Activated naive CD8-positive, alpha-beta T cell treated with anti-CD3 and anti-CD28 coated beads, Interleukin-2, amount 10 ng/mL, durations not matched to agents 7 days and 5 days (primary cell): ENCODE measurements around the gene ELAVL3. TPM values are rescaled to one million over a fixed set of nuclear protein-coding genes. Genes with fewer than 3 reads are reported as not detected.

Experiments
- ATAC-seq: fragments of 150-1000 bp; cut with Tn5 transposase; one replicate; pipeline ENCODE4 v1.10.0; 2021; ENCODE audit warnings: low read depth, moderate library complexity
- POLR2A ChIA-PET: fragments of 350-600 bp; sonication (Branson Sonifier 250); formaldehyde crosslinking; loops from one replicate; lab custom pipeline; 2021; ENCODE audit warnings: antibody characterized with exemption; lab: Charles Lee
- DNase-seq: peaks from one replicate; pipeline ENCODE4 v3.0.0; 2021
- H3K27ac Mint-ChIP-seq: one replicate; pipeline ENCODE4 v1.8.0; 2022; ENCODE audit warnings: mild to moderate bottlenecking, mixed read lengths
- H3K27me3 Mint-ChIP-seq: one replicate; pipeline ENCODE4 v1.8.0; 2022; ENCODE audit warnings: mild to moderate bottlenecking, moderate library complexity, mixed read lengths
- H3K36me3 Mint-ChIP-seq: one replicate; pipeline ENCODE4 v1.8.0; 2021; ENCODE audit warnings: mild to moderate bottlenecking, mixed read lengths
- H3K4me1 Mint-ChIP-seq: one replicate; pipeline ENCODE4 v1.8.0; 2021; ENCODE audit warnings: mixed read lengths
- H3K4me3 Mint-ChIP-seq: one replicate; pipeline ENCODE4 v1.8.0; 2022; ENCODE audit warnings: mild to moderate bottlenecking, moderate library complexity, mixed read lengths
- H3K9me3 Mint-ChIP-seq: one replicate; pipeline ENCODE4 v1.8.0; 2021; ENCODE audit warnings: mixed read lengths
- total RNA-seq, 2 experiments: library from RNA; stranded (reverse); gene quantifications; one replicate each; pipeline ENCODE4 v1.2.3, GENCODE V29; 2021

Gene ELAVL3
- total RNA-seq, result not detected

DNA sequence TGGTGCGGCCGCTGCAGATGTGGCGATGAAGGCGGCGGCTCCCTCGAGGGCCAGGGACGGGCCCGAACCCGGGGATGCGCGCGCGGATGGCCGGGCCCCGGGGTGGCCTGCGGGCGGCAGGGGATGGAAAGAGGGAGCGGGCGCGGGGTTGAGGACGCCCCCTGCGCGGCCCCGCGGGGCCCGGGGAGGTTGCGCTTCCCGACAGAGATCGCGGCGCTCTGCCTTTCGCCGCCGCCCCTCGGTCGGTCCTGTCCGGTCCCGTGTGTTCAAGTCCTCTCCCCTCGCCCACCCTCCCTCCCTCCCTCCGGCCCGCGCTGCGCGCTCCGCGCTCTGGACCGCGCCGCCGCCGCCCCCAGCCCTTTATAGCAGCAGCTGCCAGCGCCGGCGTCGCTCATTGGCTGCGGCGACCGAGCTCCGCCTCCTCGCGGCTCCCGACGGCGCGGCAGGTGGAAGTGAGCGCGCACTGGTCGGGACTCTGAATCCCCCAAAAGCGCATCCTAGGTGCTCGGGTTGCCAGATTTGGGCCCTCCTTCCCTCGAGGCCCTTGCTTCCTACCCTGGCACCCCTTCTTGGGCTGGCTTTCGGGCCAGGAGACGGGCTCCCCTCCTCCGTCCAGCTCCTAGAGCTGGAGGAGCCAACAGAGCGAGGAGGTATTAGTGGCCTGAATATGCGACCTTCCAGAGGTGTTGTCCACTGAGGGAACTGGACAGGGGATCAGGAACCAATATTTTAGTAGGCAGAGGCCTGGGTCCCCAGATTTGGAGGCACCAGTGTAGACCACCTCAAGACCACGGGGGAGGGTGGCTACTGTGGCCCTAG lies at the start of gene ELAVL3:
Gene ELAVL3 (minus strand): TSS at position 332 of the 819 bp plus-strand sequence. CDS start 438 bp downstream, outside the sequence.
- peak within 1 kb of the TSS; percentile 74 for H3K4me3 Mint-ChIP-seq
- peaks cover 35% of the 10 kb centered on the region for H3K27me3 Mint-ChIP-seq
- no peak within 1 kb of the TSS for H3K27ac Mint-ChIP-seq
- peaks cover 13% of the 10 kb centered on the region for H3K4me1 Mint-ChIP-seq
- peaks cover 2% of the 10 kb centered on the region for H3K36me3 Mint-ChIP-seq
- POLR2A ChIA-PET, result interaction anchor here (0.5 to 0.6 kb wide), 3 partner anchors 179 to 551 kb away, joined by 3 to 6 read pairs (median 3); no protein-coding TSS in a partner anchor
- no peaks in the 10 kb centered on the region for H3K9me3 Mint-ChIP-seq
- DNase-seq (no peak), ATAC-seq (no peak)

DNA sequence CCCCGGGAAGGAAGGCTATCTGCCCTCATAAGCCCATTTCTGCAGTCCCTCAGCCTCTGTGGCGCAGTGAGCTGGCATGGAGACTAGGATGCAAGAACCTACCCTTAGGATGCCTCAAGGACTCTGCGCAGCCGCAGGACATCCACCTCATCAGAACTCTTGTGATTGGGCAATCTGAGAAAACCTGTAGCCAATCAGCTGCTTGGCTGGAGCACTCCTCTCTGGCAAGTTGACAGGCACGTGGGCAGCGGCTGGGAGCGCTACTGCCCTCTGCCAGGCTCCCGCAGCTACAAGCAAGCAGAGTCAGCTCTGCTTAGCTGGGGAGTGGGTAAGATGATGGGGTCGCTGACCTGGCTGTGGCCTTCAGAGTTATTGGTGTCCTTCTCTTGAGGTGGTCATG lies 49.6 kb upstream of the ELAVL3 start:
- H3K27ac Mint-ChIP-seq, result no peak overlapping the region
- H3K36me3 Mint-ChIP-seq, result no peaks in the 10 kb centered on the region
- no peak for DNase-seq
- ATAC-seq, result no peak
- no peak overlapping the region for H3K4me3 Mint-ChIP-seq
- peaks cover 13% of the 10 kb centered on the region for H3K4me1 Mint-ChIP-seq
- H3K27me3 Mint-ChIP-seq, result peaks cover 7% of the 10 kb centered on the region
- POLR2A ChIA-PET, result no interaction called here
- no peaks in the 10 kb centered on the region for H3K9me3 Mint-ChIP-seq

DNA sequence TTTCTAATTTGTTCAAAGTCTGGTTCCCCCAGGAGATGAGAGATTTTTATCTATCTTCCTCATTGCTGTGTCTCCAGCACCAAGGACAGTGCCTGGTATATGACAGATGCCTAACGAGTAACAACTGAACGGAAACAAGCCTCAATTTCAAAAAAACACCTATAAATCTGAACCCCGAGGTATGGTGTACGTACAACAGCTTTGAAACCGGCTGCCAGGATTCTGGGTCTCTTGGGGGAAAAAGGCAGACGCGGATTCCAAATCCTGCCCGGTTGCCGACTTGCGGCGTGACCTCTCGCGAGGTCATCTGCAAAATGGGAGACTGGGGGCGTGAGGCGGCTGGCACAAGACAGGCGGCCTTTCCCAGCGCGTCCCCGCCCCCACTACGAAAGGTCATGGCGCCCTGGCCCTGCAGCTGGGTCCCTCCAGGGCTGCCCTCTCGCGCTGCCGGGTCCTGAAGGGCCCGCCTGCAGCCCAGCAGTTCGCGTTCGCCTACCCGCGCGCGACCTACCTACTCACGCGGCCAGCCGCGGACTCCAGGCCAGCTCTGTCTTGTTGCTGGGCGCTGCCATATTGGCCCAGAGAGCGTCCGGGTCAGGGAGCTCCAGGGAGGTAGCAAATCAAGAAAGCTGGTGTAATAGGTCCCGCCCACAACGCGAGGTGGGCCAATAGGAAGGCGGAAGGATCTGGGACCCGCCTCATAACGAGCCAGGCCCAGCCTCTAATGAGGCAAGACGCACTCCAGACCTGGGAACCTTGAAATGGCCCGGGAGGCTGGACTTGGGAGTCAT lies 47.9 kb upstream of the ELAVL3 start, which contains the start of gene ECSIT:
Gene ECSIT (minus strand): TSS at position 584 of the 791 bp plus-strand sequence. CDS start 9,964 bp downstream, outside the sequence.
- Mint-ChIP-seq H3K36me3 (no peaks in the 10 kb centered on the region), H3K27ac (peak within 1 kb of the TSS; percentile 84), H3K4me1 (peaks cover 10% of the 10 kb centered on the region), H3K9me3 (no peaks in the 10 kb centered on the region), H3K27me3 (no peaks in the 10 kb centered on the region), H3K4me3 (peak within 1 kb of the TSS; percentile 92)
- DNase-seq, result peak; percentile 89
- peak; percentile 98 for ATAC-seq
- POLR2A ChIA-PET, result interaction anchor here (0.6 to 1.8 kb wide), 2 partner anchors 23 to 1084 kb away, joined by 4 to 6 read pairs; partner anchors contain the start of gene ZNF653

DNA sequence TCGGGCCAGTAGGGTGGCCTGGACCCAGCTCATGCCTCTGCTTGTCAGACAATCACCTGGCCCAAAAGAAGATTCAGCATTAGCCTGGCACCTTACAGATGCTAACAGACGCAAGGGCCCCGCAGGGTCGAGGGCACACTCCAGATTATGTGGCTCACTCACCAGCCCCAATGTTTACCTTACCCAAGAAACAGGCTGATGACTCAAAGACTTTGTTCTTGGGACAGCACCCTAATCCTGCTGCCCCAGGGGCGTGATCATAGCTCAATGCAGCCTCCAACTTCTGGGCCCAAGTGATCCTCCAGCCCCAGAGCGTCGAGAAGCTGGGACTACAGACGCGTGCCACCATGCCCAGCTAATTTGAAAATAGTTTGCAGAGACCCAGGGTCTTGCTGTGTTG lies 38.3 kb upstream of the ELAVL3 start:
- Mint-ChIP-seq H3K4me3 (no peak overlapping the region), H3K27ac (no peak overlapping the region), H3K4me1 (no peaks in the 10 kb centered on the region), H3K9me3 (no peaks in the 10 kb centered on the region), H3K27me3 (no peaks in the 10 kb centered on the region), H3K36me3 (peaks cover 2% of the 10 kb centered on the region)
- DNase-seq (no peak), ATAC-seq (no peak)
- POLR2A ChIA-PET, result interaction anchor here (0.5 to 0.8 kb wide), 2 partner anchors 10 to 13 kb away, joined by 3 to 5 read pairs; no protein-coding TSS in a partner anchor

DNA sequence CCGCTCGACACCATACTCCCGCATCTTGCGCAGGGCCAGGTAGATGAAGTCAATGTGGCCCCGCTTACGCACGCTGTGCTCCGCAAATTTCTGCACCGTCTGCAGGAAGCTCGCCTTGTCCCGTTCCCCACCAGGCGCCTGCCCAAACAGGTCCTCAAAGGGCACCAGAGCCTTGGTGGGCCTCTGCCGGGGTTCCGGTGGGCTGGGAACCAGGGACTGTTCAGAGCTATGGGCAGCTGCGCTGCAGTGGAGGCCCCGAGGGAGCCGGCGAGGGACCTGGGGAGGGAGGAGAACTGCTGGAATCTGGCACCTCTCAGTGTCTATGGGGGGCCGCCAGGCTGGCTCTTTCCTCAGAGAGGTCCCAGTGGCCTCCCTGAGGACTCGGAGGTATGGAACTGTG lies 33.1 kb upstream of the ELAVL3 start:
- Mint-ChIP-seq H3K9me3 (no peaks in the 10 kb centered on the region), H3K27ac (no peak overlapping the region), H3K4me1 (no peaks in the 10 kb centered on the region), H3K27me3 (no peaks in the 10 kb centered on the region), H3K4me3 (no peak overlapping the region), H3K36me3 (peaks cover 8% of the 10 kb centered on the region)
- ATAC-seq (no peak), DNase-seq (no peak)
- POLR2A ChIA-PET, result no interaction called here

DNA sequence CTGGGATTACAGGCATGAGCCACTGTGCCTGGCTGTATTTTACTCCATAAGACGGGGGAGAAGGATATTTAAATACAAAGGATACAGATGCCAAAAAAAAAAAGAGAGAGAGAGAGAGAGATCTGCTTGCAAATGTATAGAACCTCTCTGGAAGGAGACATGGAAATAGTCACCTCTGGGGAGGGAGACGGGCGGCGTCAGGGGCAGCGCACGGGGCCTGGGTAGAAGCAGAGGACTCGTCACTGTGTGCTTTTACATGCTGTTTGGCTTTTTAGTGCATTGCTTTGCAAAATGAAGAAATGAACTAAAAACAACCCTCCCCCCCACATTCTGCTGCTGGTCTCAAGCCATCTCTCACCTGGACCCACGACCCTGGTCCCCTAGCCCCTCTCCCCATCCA lies 29.6 kb upstream of the ELAVL3 start:
- Mint-ChIP-seq H3K27me3 (no peaks in the 10 kb centered on the region), H3K9me3 (no peaks in the 10 kb centered on the region), H3K36me3 (peaks cover 8% of the 10 kb centered on the region), H3K4me3 (no peak overlapping the region), H3K4me1 (peaks cover 5% of the 10 kb centered on the region), H3K27ac (no peak overlapping the region)
- POLR2A ChIA-PET, result no interaction called here
- ATAC-seq (no peak), DNase-seq (no peak)

DNA sequence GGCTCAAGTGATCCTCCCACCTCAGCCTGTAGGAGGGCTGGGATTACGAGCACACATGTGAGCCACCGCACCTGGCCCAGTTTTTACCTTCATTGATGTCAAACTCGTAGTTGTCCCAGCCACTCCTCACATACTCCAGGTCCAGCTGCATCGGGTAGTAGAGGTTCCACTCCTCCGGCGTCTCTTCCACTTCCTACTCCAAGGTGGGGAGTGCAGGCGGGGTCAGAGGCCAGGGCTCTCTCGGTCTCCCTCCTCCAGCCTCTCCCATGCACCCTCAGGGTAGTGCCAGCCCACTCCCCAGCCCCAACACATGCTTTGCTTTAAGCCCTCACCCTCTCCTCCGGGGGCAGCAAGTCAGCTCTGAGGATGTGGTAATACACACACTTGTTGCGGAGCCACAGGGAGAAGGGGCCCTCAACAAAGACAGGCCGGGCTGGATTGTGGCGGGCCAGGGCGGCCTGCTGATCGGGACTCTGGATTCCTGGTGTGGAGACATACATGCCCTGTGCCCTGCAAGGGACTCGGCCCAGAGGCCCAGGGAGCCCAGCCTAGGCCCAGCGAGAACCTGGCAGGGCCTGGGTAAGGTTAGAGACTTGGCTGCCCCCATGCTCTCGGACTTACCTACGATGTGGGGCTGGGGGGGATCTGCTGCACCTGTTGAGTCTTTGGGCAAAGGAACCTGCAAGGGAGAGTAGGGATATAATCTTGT lies 26.7 kb upstream of the ELAVL3 start:
- H3K27me3 Mint-ChIP-seq, result no peaks in the 10 kb centered on the region
- H3K9me3 Mint-ChIP-seq, result no peaks in the 10 kb centered on the region
- DNase-seq, result no peak
- POLR2A ChIA-PET, result interaction anchor here (0.6 to 1.8 kb wide), 2 partner anchors 102 to 132 kb away, joined by 3 to 9 read pairs; no protein-coding TSS in a partner anchor
- ATAC-seq, result no peak
- H3K27ac Mint-ChIP-seq, result peak overlapping the region; percentile 72
- peak overlapping the region; percentile 89 for H3K4me3 Mint-ChIP-seq
- peaks cover 7% of the 10 kb centered on the region for H3K36me3 Mint-ChIP-seq
- peaks cover 13% of the 10 kb centered on the region for H3K4me1 Mint-ChIP-seq

DNA sequence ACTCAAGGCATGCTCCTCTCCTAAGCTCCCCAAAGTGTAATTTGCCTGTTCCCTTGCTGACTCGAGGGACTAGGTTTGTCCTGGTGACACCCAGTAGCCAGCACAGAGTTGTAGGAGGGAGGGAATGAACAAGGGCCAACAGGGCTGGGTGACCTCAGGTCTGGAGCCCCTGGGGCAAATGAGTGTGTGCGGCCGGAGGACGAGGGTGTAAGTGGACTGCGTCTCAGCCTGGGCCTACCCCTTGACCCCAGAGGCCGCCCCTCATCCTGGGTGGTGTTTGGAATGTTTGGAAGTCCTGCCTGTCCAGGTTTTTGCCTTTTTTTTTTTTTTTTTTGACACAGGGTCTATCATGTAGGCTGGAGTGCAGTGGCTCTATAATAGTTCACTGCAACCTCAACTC lies 26.1 kb upstream of the ELAVL3 start:
- H3K4me3 Mint-ChIP-seq, result peak overlapping the region; percentile 89
- POLR2A ChIA-PET, result interaction anchor here (0.7 to 1.8 kb wide), 6 partner anchors 12 to 671 kb away, joined by 3 to 9 read pairs (median 6); partner anchors contain the start of genes ELOF1 and TMED1
- H3K4me1 Mint-ChIP-seq, result peaks cover 13% of the 10 kb centered on the region

DNA sequence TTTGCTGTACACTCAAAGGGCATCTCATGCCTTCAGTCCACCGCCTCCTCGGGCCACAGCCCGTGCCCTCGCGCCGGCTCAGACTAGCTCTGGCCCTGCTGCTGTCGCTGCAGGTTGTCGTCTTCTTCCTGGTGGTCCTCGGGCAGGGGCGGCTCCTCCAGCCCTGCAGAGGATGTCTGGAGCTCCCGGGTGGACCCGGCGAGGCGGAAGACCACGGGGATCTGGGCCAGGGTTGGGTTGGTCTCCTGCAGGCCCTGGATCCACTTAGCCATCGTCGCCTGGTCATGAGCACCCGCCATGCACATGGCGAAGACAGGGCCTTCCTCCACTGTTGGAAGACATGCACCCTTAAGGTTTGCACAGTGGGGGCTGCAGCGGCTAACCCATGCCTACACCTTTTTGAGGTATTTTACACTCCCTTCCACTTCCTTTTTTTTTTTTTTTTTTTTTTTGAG lies 25.3 kb upstream of the ELAVL3 start:
- Mint-ChIP-seq H3K36me3 (peaks cover 9% of the 10 kb centered on the region), H3K9me3 (no peaks in the 10 kb centered on the region), H3K4me3 (peak overlapping the region; percentile 89), H3K4me1 (peaks cover 13% of the 10 kb centered on the region), H3K27ac (peak overlapping the region; percentile 87), H3K27me3 (no peaks in the 10 kb centered on the region)
- ATAC-seq (peak; percentile 43), DNase-seq (no peak)
- POLR2A ChIA-PET, result interaction anchor here (0.7 to 1.8 kb wide), 9 partner anchors 13 to 670 kb away, joined by 3 to 9 read pairs (median 6); partner anchors contain the start of genes ECSIT, ELOF1 and TMED1

More for the DNA sequence above, 26.1 kb upstream of the ELAVL3 start:
- Mint-ChIP-seq H3K27me3 (no peaks in the 10 kb centered on the region), H3K27ac (peak overlapping the region; percentile 87), H3K36me3 (peaks cover 7% of the 10 kb centered on the region), H3K9me3 (no peaks in the 10 kb centered on the region)
- ATAC-seq (no peak), DNase-seq (no peak)

DNA sequence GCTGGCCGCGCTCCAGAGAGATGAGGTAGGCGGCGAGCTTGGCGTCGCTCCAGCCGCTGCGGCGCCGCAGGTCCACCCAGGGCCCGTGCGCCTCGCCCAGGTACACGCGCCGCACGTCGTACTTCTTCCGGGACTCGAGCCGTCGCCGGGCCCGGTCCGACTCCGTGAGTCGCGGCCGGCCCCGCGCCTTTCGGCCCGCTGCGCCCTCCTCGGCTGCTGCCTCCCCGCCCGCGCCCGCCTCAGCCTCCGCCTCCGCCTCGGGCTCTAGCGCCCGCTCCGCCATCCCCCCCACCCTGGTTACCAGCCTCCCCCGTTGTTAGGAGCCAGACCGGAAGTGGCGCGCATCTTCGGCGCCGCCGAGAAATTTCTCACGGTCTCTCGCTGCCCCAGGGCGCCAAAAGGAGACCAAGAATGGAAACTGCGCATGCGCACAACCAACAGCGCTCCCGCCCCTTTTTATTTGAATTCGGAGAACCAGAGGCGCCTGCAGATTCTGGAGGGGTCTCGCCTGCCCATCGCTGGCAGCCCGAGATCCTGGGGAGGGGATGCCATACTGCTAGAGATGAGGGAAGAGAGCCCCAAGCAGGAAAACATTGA lies 24.8 kb upstream of the ELAVL3 start, which contains the start of gene ZNF653:
Gene ZNF653 (minus strand): TSS at position 336 of the 597 bp plus-strand sequence. CDS start 53 bp downstream, at position 283.
- peaks cover 6% of the 10 kb centered on the region for H3K36me3 Mint-ChIP-seq
- DNase-seq, result peak; percentile 95
- no peaks in the 10 kb centered on the region for H3K9me3 Mint-ChIP-seq
- peak; percentile 68 for ATAC-seq
- H3K4me3 Mint-ChIP-seq, result peak within 1 kb of the TSS; percentile 89
- H3K27ac Mint-ChIP-seq, result peak within 1 kb of the TSS; percentile 87
- POLR2A ChIA-PET, result interaction anchor here (1.2 to 1.8 kb wide), 6 partner anchors 17 to 130 kb away, joined by 3 to 9 read pairs (median 6); partner anchors contain the start of genes ECSIT and ELOF1
- H3K27me3 Mint-ChIP-seq, result no peaks in the 10 kb centered on the region
- H3K4me1 Mint-ChIP-seq, result peaks cover 13% of the 10 kb centered on the region

DNA sequence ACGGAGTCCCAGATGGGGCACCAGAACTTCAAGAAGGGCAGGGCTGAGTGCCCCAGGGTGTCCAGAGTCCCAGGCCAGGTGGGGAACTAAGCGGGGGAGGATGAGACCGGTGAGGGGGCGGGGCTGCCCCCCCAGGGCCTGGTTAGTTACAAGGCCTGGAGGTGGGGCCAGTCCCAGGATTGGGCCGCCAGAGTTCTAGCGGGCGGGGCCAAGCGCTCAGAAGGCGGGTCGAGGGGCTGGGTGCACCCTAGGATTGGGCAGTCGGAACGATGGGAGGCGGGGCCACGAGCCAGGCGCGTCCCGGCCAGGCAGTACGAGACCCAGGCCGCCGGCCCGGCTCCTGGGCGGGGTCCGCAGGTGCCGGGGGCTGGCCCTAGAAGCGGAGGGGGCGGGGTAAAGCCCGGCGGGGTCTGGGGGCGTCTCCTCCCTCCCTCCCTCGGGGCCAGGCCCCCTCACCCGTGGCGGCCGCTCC lies 24.2 kb upstream of the ELAVL3 start:
- Mint-ChIP-seq H3K4me1 (peaks cover 13% of the 10 kb centered on the region), H3K36me3 (peaks cover 6% of the 10 kb centered on the region), H3K27ac (peak overlapping the region; percentile 83), H3K27me3 (no peaks in the 10 kb centered on the region), H3K4me3 (peak overlapping the region; percentile 89), H3K9me3 (no peaks in the 10 kb centered on the region)
- POLR2A ChIA-PET, result interaction anchor here (1.2 to 1.7 kb wide), 3 partner anchors 23 to 130 kb away, joined by 3 to 9 read pairs (median 6); partner anchors contain the start of gene ECSIT
- peak; percentile 90 for ATAC-seq
- DNase-seq, result peak; percentile 98
